Natural killer cell (primary cell): ENCODE results near the gene ROPN1B. TPM values are rescaled to one million over a fixed set of nuclear protein-coding genes. Genes with fewer than 3 reads are reported as not detected.
"Not testable (repeated sequence)": the region's sequence is repeated elsewhere in the genome, so short reads cannot be mapped to it uniquely, and the experiment has no call there.

Experiments used
- ATAC-seq, 3 donors: fragments of 150-1000 bp in 2 of 3; fragments of 200-7000 bp in 1 of 3; cut with Tn5 transposase; 1 replicate in 1 of 3; 2 replicates in 2 of 3; pipeline ENCODE4 v1.10.0; 2021; ENCODE audit warnings: mild to moderate bottlenecking in 2 of 3, moderate library complexity in 2 of 3
- DNase-seq, 2 donors: peaks; one replicate each; pipeline versions ENCODE4 v3.0.0 to v3.0.0-alpha.2; 2013 to 2021; ENCODE audit warnings: mixed read lengths in 1 of 2
- H3K27ac ChIP-seq: one replicate; pipeline ENCODE4 v1.5.1; 2013; ENCODE audit warnings: mild to moderate bottlenecking, low read length
- H3K27me3 ChIP-seq: one replicate; pipeline ENCODE4 v1.6.1; 2013; ENCODE audit warnings: low read length; ENCODE audit not compliant: control insufficient read depth, insufficient read depth
- H3K36me3 ChIP-seq: one replicate; pipeline ENCODE4 v1.6.1; 2013; ENCODE audit warnings: low read length; ENCODE audit not compliant: control insufficient read depth, insufficient read depth
- H3K4me1 ChIP-seq: one replicate; pipeline ENCODE4 v1.6.1; 2013; ENCODE audit warnings: low read length; ENCODE audit not compliant: control insufficient read depth, insufficient read depth
- H3K4me3 ChIP-seq: one replicate; pipeline ENCODE4 v1.5.1; 2013; ENCODE audit warnings: low read length
- H3K9me3 ChIP-seq: one replicate; pipeline ENCODE4 v1.6.1; 2013; ENCODE audit warnings: low read length; ENCODE audit not compliant: control insufficient read depth, insufficient read depth
- H3K27ac Mint-ChIP-seq, 2 donors: one replicate each; pipeline ENCODE4 v1.8.0; 2022; ENCODE audit warnings: mild to moderate bottlenecking in 2 of 2, mixed read lengths in 2 of 2, moderate library complexity in 1 of 2
- H3K27me3 Mint-ChIP-seq, 2 donors: one replicate each; pipeline ENCODE4 v1.8.0; 2022; ENCODE audit warnings: low read depth in 2 of 2, mixed read lengths in 2 of 2
- H3K36me3 Mint-ChIP-seq: one replicate; pipeline ENCODE4 v1.8.0; 2022; ENCODE audit warnings: mixed read lengths
- H3K4me1 Mint-ChIP-seq, 2 donors: one replicate each; pipeline ENCODE4 v1.8.0; 2022; ENCODE audit warnings: mixed read lengths in 2 of 2
- H3K4me3 Mint-ChIP-seq: one replicate; pipeline ENCODE4 v1.8.0; 2022; ENCODE audit warnings: mild to moderate bottlenecking, moderate library complexity, mixed read lengths
- H3K9me3 Mint-ChIP-seq, 2 donors: one replicate each; pipeline ENCODE4 v1.8.0; 2022; ENCODE audit warnings: mixed read lengths in 2 of 2
- WGBS: methylation state at CpG from one replicate; pipeline ENCODE4 v1.1.7; 2013; ENCODE audit warnings: missing lambda C conversion rate; ENCODE audit not compliant: insufficient coverage; 5-methylcytosine and 5-hydroxymethylcytosine counted together
- intact Hi-C: fragments of 100-400 bp; cut with micrococcal nuclease; formaldehyde crosslinking; loops from one replicate; pipeline ENCODE4 v1.14.2; 2022
- total RNA-seq, 4 donors: library from RNA; stranded (reverse); fragments of 120-200 nt in 1 of 4; gene quantifications; one replicate each; pipeline versions ENCODE4 v1.2.3 to v1.2.4, GENCODE V29; 2013 to 2022
- TF ChIP-seq, protein P1 (sequence below): fragments of 200-600 bp; IDR thresholded peaks from one replicate; pipeline ENCODE4 v1.8.0; 2022; ENCODE audit warnings: antibody characterized with exemption

The ROPN1B gene
- total RNA-seq: not detected
- not detected for total RNA-seq (2013)

GRCh38 chr3:125968701-125969592 is at the start of gene ROPN1B:
TSS of gene ROPN1B (plus strand) at chr3:125969178. CDS start at chr3:125972055, 2,877 bp downstream.
- H3K27me3 ChIP-seq: peaks cover 18% of the 10 kb centered on the region
- H3K4me1 ChIP-seq, H3K9me3 Mint-ChIP-seq, H3K27ac ChIP-seq, H3K36me3 Mint-ChIP-seq, DNase-seq, H3K4me3 ChIP-seq, H3K36me3 ChIP-seq, H3K9me3 ChIP-seq, H3K4me1 Mint-ChIP-seq, intact Hi-C loops, H3K27ac Mint-ChIP-seq: not testable (repeated sequence)
- Mint-ChIP-seq H3K4me3 (peak within 1 kb of the TSS; percentile 59), H3K27me3 (peaks cover 12 to 22% of the 10 kb centered on the region in 2 donors)
- ATAC-seq: peak; percentile 80 to 91 (median 90)
- 21% methylated on average over 4 of the region's 50 CpGs for WGBS

DNA sequence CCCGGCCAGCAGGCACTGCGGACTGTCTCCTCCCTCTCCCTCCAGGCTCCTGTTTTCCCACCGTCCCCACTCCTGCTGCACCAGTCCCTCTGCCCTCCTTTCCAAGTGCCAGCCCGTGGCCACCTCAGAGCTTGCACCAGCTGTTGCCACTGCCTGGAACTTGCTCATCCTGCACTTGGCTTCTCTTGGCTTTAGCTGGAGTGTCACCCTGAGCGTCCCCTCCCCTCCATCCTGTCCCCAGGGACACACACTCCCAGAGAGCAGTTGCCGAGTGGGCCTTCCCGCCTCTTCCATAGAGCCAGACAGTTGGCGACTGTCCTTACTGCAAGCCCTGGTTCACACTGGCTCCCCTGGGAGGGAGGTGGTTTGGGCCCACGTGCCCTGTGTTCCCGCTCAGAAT is 48.8 kb upstream of the ROPN1B start:
- ATAC-seq, H3K27me3 Mint-ChIP-seq, H3K4me1 Mint-ChIP-seq, H3K27ac Mint-ChIP-seq, H3K9me3 ChIP-seq, DNase-seq, H3K36me3 ChIP-seq, H3K4me3 ChIP-seq, H3K9me3 Mint-ChIP-seq, H3K27me3 ChIP-seq, H3K36me3 Mint-ChIP-seq, H3K4me3 Mint-ChIP-seq, H3K27ac ChIP-seq, H3K4me1 ChIP-seq: not testable (repeated sequence)
- 88% methylated on average over 8 of the region's 10 CpGs for WGBS
- intact Hi-C loops: loop anchor here (5.0 kb wide), 1 partner anchor 467 kb away; no protein-coding TSS in a partner anchor

GRCh38 chr3:125920751-125921279 is 48.2 kb upstream of the ROPN1B start:
- not testable (repeated sequence) for H3K27ac ChIP-seq, H3K36me3 ChIP-seq, H3K27me3 Mint-ChIP-seq, H3K36me3 Mint-ChIP-seq, H3K4me1 Mint-ChIP-seq, H3K4me3 Mint-ChIP-seq, H3K4me1 ChIP-seq, H3K9me3 ChIP-seq, ATAC-seq, H3K9me3 Mint-ChIP-seq, H3K27ac Mint-ChIP-seq, DNase-seq, H3K27me3 ChIP-seq, H3K4me3 ChIP-seq
- intact Hi-C loops: loop anchor here (5.0 kb wide), 1 partner anchor 466 kb away; no protein-coding TSS in a partner anchor
- 94% methylated on average over 12 of the region's 14 CpGs for WGBS

DNA sequence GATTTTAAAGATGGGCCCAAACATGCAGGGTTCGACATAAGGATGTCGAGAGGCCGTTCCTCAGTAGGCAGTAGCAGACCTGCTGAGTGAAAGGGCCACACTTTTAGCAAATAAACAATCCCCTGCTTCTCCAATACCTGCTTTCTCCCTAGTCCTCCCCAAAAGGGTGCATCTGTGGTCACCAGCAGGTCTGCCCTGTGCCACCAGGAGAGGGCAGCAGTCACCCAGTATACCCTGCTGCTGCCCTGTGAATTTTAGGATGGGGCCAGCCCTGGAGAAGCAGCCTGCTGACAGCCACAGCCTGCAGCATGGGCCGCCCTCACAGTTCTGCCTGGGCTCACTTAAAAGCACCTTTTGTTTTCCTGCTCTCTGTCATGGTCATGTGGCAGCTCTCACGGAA is 47.3 kb upstream of the ROPN1B start:
- H3K27ac ChIP-seq, ATAC-seq, H3K4me1 Mint-ChIP-seq, H3K9me3 Mint-ChIP-seq, H3K27me3 Mint-ChIP-seq, H3K36me3 Mint-ChIP-seq, H3K27me3 ChIP-seq, H3K4me3 ChIP-seq, H3K36me3 ChIP-seq, H3K4me3 Mint-ChIP-seq, H3K4me1 ChIP-seq, H3K9me3 ChIP-seq, H3K27ac Mint-ChIP-seq: not testable (repeated sequence)
- DNase-seq: peak; percentile 37 to 65
- TF ChIP-seq, protein P1, sequence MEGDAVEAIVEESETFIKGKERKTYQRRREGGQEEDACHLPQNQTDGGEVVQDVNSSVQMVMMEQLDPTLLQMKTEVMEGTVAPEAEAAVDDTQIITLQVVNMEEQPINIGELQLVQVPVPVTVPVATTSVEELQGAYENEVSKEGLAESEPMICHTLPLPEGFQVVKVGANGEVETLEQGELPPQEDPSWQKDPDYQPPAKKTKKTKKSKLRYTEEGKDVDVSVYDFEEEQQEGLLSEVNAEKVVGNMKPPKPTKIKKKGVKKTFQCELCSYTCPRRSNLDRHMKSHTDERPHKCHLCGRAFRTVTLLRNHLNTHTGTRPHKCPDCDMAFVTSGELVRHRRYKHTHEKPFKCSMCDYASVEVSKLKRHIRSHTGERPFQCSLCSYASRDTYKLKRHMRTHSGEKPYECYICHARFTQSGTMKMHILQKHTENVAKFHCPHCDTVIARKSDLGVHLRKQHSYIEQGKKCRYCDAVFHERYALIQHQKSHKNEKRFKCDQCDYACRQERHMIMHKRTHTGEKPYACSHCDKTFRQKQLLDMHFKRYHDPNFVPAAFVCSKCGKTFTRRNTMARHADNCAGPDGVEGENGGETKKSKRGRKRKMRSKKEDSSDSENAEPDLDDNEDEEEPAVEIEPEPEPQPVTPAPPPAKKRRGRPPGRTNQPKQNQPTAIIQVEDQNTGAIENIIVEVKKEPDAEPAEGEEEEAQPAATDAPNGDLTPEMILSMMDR: peak; percentile 50
- 65% methylated on average over 3 of the region's 5 CpGs for WGBS
- intact Hi-C loops: loop anchor here (5.0 kb wide), 1 partner anchor 466 kb away; no protein-coding TSS in a partner anchor

GRCh38 chr3:125923324-125924115 is 45.5 kb upstream of the ROPN1B start:
- H3K4me3 ChIP-seq, H3K4me1 Mint-ChIP-seq, H3K27me3 Mint-ChIP-seq, ATAC-seq, H3K9me3 ChIP-seq, H3K27me3 ChIP-seq, H3K27ac Mint-ChIP-seq, DNase-seq, H3K36me3 Mint-ChIP-seq, H3K27ac ChIP-seq, H3K4me1 ChIP-seq, H3K9me3 Mint-ChIP-seq, H3K36me3 ChIP-seq, H3K4me3 Mint-ChIP-seq: not testable (repeated sequence)
- 96% methylated on average over 16 of the region's 16 CpGs for WGBS
- intact Hi-C loops: loop anchor here (5.0 kb wide), 1 partner anchor 464 kb away; no protein-coding TSS in a partner anchor

- not testable (repeated sequence) for H3K9me3 ChIP-seq, H3K27ac ChIP-seq, DNase-seq, H3K9me3 Mint-ChIP-seq, H3K4me1 ChIP-seq, H3K36me3 Mint-ChIP-seq, ATAC-seq, H3K4me3 Mint-ChIP-seq, H3K36me3 ChIP-seq, H3K4me3 ChIP-seq, H3K27me3 Mint-ChIP-seq, H3K27me3 ChIP-seq, H3K4me1 Mint-ChIP-seq, H3K27ac Mint-ChIP-seq
- intact Hi-C loops: loop anchor here (5.0 kb wide), 1 partner anchor 463 kb away; no protein-coding TSS in a partner anchor
- 91% methylated on average over 9 of the region's 9 CpGs for WGBS
These were observed 44.7 kb upstream of the ROPN1B start for GRCh38 chr3:125924276-125924675.
